HFF-Myc (cell line): ENCODE measurements around the gene TBC1D16.
"Not testable (repeated sequence)": the region's sequence is repeated elsewhere in the genome, so short reads cannot be mapped to it uniquely, and the experiment has no call there.

Source experiments
- DNase-seq: peaks from one replicate; pipeline ENCODE4 v3.0.0-alpha.2; 2011; ENCODE audit warnings: low read depth; ENCODE audit errors: extremely low read depth
- H3K4me3 ChIP-seq: replicated peaks from 2 replicates; pipeline ENCODE4 v1.5.1; 2011; ENCODE audit warnings: low read depth, mild to moderate bottlenecking, control low read depth, low read length
- CTCF ChIP-seq: IDR thresholded peaks from 2 replicates; pipeline ENCODE4 v1.5.1; 2012; ENCODE audit warnings: mild to moderate bottlenecking, low read depth, low read length, control low read depth; ENCODE audit errors: missing control alignments

The TBC1D16 gene

DNA sequence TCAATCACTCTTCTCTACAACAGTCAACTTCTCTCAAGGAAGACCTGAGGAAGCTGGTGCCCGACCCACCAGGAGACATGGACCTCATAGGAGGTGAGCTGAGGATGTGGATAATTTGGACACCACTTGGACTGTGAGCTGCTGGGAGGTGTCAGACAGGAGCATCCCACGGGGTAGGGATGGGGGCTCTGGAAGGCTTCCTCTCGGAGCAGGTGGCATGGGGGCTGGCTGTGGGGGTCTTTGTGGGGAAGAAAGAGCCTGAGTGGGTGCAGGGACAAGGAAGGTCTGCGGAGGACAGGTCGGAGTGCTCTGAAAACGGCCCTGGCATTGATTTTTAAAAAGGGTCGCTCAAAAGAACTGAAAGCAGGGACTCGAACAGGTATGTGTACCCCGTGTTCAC, 64.0 kb downstream of the TBC1D16 start:
- DNase-seq = no peak
- no peak for TF ChIP-seq CTCF
- H3K4me3 ChIP-seq = no peak overlapping the region

DNA sequence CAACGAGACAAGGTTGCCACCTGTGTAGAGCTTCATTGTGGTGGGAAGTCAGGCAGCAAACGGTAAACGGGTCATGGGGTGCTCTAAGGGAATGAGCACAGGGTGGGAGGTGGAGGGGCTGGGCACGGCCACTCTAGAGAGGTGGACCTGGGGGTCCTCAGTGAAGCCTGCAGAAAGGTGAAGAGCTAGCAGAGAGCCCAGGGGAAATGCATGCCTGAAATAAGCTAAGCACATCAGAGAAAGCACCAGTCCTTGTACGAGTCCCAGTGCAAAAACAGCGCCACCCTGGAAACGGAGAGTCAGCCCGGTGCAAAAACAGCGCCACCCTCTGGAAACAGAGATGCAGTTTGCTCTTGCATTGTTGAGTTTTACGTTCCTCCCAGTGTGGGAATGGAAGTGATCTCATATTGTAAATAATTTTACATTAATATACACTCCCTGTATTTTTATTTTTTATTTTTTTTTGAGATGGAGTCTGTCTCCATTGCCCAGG, 65.0 kb downstream of the TBC1D16 start:
- H3K4me3 ChIP-seq = no peak overlapping the region
- no peak for DNase-seq
- peak; percentile 28 for TF ChIP-seq CTCF

GRCh38 chr17:79969906-79970305, 65.8 kb downstream of the TBC1D16 start:
- TF ChIP-seq CTCF = no peak
- H3K4me3 ChIP-seq = no peak overlapping the region
- DNase-seq = no peak

DNA sequence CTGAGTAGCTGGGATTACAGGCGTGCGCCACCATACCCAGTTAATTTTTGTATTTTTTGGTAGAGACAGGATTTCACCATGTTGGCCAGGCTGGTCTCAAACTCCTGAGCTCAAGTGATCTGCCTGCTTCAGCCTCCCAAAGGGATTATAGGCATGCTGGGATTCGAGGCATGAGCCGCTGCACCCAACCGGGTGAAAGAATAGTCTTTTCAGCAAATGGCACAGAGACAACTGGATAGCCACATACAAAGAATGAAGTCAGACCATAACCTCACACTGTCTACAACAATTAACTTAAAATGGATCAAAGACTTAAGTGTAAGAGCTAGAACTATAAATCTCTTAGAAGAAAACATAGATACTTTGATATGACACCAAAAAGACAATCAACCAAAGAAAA, 67.6 kb downstream of the TBC1D16 start:
- no peak for DNase-seq
- no peak overlapping the region for H3K4me3 ChIP-seq
- no peak for TF ChIP-seq CTCF

GRCh38 chr17:79966681-79967080, 69.0 kb downstream of the TBC1D16 start:
- H3K4me3 ChIP-seq = no peak overlapping the region
- no peak for DNase-seq
- no peak for TF ChIP-seq CTCF

GRCh38 chr17:79965806-79966205, 69.9 kb downstream of the TBC1D16 start:
- no peak for TF ChIP-seq CTCF

DNA sequence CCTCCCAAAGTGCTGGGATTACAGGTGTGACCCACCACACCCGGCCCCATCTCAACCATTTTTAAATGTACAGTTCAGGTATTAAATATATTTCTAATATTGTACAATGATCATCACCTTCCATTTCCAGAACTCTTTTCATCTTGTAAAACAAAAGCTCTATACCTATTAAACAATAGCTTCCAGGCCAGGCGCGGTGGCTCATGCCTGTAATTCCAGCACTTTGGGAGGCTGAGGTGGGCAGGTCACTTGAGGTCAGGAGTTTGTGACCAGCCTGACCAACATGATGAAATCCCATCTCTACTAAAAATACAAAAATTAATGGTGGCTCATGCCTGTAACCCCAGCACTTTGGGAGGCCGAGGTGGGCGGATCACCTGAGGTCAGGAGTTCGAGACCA, 73.2 kb downstream of the TBC1D16 start:
- H3K4me3 ChIP-seq, DNase-seq: not testable (repeated sequence)

More at GRCh38 chr17:79965806-79966205, 69.9 kb downstream of the TBC1D16 start:
- no peak overlapping the region for H3K4me3 ChIP-seq
- no peak for DNase-seq

DNA sequence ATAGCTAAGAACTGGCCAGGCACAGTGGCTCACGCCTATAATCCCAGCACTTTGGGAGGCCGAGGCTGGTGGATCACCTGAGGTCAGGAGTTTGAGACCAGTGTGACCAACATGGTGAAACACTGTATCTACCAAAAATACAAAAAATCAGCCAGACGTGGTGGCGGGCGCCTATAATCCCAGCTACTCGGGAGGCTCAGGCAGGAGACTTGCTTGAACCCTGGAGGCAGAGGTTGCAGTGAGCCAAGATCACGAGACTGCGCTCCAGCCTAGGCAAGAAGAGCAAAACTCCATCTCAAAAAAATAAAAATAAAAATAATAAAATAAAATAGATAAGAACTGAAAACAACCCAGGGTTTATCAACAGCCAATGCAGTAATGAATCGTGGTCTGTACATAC, 74.1 kb downstream of the TBC1D16 start:
- not testable (repeated sequence) for H3K4me3 ChIP-seq, DNase-seq
